22Rv1 (cell line): ENCODE measurements around the gene MYRFL.
A peak's percentile ranks its signal among the peaks of the same experiment; 100 is the strongest.
"Not testable (repeated sequence)": the region's sequence is repeated elsewhere in the genome, so short reads cannot be mapped to it uniquely, and the experiment has no call there.

Source experiments
- H3K27ac ChIP-seq: fragments of 450-650 bp; 2 replicates; pipeline ENCODE4 v1.5.1; 2017
- CTCF ChIP-seq: fragments of 450-650 bp; IDR thresholded peaks from 2 replicates; pipeline ENCODE4 v1.5.1; 2017; ENCODE audit warnings: mild to moderate bottlenecking
- ZFX ChIP-seq: fragments of 450-650 bp; IDR thresholded peaks from 2 replicates; pipeline ENCODE4 v1.6.1; 2017; ENCODE audit warnings: antibody characterized with exemption, borderline replicate concordance

MYRFL gene

GRCh38 chr12:69824966-69825560 is at the start of gene MYRFL:
Gene MYRFL (plus strand): TSS chr12:69825227. CDS start chr12:69825518, 291 bp downstream.
- TF ChIP-seq CTCF (no peak), ZFX (no peak)
- H3K27ac ChIP-seq, result no peak within 1 kb of the TSS

DNA sequence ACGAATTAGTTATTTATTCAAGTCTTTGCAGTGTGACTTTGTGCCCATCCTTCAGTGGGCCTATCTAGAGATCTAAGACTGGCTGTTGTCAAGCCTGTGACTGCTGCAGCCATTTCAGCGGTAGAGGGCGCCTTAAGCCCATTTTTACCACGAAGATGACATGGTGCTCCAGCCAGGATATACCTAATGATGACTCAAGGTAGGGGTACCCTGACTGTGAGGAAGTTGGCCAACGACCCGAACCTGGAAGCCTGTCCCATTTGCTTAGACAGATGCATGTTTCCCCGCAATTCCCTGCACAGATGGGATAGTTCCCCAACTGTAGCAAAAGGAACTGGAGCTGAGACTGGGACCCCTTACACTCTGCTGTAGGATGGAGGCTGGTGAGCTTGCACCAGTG is 45.1 kb upstream of the MYRFL start:
- TF ChIP-seq CTCF (peak; percentile 85), ZFX (no peak)
- H3K27ac ChIP-seq, result no peak overlapping the region

- H3K27ac ChIP-seq, result no peak overlapping the region
- TF ChIP-seq CTCF (no peak), ZFX (no peak)
Observed at GRCh38 chr12:69783365-69783764, 41.7 kb upstream of the MYRFL start.

DNA sequence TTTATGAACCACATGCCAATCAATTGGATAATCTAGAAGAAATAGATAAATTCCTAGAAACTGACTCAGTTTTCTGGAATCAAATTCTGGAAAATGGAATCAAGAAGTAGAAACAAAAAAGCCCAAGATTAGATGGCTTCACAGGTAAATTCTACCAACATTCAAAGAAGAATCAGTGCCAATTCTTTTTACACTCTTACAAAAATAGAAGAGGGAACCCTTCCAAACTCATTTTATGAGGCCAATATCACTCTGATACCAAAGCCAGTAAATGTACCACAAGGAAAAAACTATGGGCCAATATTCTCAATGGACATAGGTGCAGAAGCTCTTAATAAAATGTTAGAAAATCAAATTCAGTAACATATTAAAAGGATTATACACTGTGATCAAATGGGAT is 35.7 kb upstream of the MYRFL start:
- H3K27ac ChIP-seq, result no peak overlapping the region
- TF ChIP-seq CTCF (no peak), ZFX (no peak)

DNA sequence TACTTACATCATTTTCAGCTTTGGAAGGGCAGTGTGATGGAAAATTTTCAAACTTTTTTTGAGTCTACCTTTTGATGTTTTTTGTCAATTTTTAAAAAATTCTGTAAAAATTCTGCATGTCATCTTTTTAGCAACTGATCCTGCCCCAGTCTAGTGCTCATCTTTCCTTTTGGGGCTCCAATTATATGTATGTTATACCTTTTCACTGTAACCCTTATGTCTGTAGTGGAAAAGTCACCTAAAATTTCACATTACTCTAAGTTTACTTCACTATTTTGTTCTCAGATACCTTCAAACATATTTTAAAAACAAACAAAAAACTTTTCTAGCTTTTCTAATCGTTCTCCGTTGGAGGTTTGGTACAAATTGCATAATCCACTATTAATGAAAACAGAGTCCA is 32.5 kb upstream of the MYRFL start:
- TF ChIP-seq CTCF (no peak), ZFX (no peak)

DNA sequence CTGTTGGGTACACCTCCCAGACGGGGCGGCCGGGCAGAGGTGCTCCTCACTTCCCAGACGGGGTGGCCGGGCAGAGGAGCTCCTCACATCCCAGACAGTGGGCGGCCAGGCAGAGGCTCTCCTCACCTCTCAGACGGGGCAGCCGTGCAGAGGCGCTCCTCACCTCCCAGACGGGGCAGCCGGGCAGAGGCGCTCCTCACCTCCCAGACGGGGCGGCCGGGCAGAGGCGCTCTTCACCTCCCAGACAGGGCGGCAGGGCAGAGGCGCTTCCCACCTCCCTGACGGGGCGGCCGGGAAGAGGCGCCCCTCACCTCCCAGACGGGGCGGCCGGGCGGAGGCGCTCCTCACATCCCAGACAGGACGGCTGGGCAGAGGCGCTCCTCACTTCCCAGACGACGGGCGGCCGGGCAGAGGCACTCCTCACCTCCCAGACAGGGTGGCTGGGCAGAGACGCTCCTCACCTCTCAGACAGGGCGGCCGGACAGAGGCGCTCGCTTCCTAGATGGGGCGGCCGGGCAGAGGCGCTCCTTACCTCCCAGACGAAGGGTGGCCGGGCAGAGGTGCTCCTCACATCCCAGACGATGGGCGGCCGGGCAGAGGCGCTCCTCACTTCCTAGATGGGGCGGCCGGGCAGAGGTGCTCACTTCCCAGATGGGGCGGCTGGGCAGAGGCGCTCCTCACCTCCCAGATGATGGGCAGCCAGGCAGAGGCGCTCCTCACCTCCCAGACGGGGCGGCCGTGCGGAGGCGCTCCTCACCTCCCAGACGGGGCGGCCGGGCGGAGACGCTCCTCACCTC is 17.7 kb upstream of the MYRFL start:
- H3K27ac ChIP-seq, result not testable (repeated sequence)

More for the DNA sequence above, 32.5 kb upstream of the MYRFL start:
- H3K27ac ChIP-seq, result no peak overlapping the region

- no peak overlapping the region for H3K27ac ChIP-seq
Observed at GRCh38 chr12:69810870-69811498, 14.0 kb upstream of the MYRFL start.

More at GRCh38 chr12:69810870-69811498, 14.0 kb upstream of the MYRFL start:
- TF ChIP-seq ZFX, result no peak
- TF ChIP-seq CTCF, result no peak
